ENCODE measurements around the gene PWWP2B. TPM values are rescaled to one million over a fixed set of nuclear protein-coding genes. Genes with fewer than 3 reads are reported as not detected.

PWWP2B gene
- total RNA-seq, 1 experiment from 2014 or later = 10.0 TPM

DNA sequence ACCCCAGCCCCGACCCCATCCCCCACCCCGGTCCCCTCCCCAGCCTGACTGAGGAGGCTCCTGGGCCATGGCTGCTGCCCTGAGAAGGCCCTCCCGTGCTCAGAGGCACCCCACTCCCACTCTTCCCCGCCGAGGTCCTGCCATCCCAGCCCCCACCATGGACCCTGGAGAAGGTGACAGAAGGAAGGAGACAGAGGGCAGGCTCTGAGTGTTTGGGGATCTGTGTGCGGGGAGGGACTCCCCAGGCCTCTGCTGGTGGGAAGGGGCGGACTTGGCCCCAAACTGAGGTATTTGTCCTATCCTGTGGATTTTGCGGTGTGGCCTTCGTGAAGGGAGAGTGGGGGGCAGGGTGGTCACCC is 53.4 kb downstream of the PWWP2B start:
- H3K27me3 Mint-ChIP-seq (ENCODE audit: insufficient read depth, unreplicated experiment) = no peaks in the 10 kb centered on the region
- no peaks in the 10 kb centered on the region for H3K9me3 Mint-ChIP-seq (ENCODE audit: unreplicated experiment)
- intact Hi-C loops (cut with micrococcal nuclease) = no loop called here
- no peak overlapping the region for H3K27ac Mint-ChIP-seq (ENCODE audit: low read depth, unreplicated experiment)
- POLR2A ChIA-PET = no interaction called here
- DNase-seq (ENCODE audit: unreplicated experiment) = no peak
- TF ChIP-seq, protein P1, sequence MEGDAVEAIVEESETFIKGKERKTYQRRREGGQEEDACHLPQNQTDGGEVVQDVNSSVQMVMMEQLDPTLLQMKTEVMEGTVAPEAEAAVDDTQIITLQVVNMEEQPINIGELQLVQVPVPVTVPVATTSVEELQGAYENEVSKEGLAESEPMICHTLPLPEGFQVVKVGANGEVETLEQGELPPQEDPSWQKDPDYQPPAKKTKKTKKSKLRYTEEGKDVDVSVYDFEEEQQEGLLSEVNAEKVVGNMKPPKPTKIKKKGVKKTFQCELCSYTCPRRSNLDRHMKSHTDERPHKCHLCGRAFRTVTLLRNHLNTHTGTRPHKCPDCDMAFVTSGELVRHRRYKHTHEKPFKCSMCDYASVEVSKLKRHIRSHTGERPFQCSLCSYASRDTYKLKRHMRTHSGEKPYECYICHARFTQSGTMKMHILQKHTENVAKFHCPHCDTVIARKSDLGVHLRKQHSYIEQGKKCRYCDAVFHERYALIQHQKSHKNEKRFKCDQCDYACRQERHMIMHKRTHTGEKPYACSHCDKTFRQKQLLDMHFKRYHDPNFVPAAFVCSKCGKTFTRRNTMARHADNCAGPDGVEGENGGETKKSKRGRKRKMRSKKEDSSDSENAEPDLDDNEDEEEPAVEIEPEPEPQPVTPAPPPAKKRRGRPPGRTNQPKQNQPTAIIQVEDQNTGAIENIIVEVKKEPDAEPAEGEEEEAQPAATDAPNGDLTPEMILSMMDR (IDR thresholded peaks at IDR 0.05; ENCODE audit: unreplicated experiment) = no peak
- H3K4me1 Mint-ChIP-seq (ENCODE audit: insufficient read depth, unreplicated experiment) = peaks cover 25% of the 10 kb centered on the region
- no peak overlapping the region for H3K4me3 Mint-ChIP-seq (ENCODE audit: unreplicated experiment)
- BruUV-seq (replicated peaks) = no TSS peak
- CTCF ChIA-PET = interaction anchor here (1.3 kb wide), 1 partner anchor 52 kb away, joined by 6 read pairs; no protein-coding TSS in a partner anchor
- peaks cover 7% of the 10 kb centered on the region for H3K36me3 Mint-ChIP-seq (ENCODE audit: insufficient read depth, unreplicated experiment)

DNA sequence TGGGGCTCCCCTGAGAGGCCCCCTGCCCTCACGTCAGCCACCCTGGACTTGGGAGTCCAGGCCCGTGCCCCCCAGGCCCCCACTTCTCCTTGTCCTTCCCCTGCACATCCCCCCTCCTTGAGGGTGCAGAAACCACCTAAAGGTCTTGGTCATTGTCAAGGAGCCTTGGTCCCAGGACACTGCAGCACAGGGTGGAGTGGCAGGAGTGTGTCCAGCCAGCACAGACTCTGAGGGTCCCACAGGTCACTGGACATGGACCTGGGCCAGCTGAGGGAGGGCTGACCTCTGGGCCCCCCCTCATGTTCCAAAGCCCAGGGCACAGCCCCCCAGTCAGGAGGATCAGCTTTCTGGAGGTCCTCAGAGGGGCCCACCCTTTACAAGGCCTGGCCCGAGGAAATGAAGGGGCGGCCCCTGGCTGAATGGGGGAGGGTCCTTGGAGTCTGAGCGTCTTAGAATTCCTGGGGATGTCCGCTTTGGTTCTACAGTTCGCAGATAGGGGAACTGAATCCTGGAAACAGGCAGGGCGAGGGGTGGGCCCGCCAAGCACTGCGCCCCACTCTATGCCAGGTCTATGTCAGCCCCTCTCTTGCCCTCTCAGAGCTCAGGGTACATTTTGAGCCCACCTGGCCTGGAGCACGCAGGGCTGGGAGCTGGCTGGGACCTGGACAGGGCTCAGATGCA is 54.0 kb downstream of the PWWP2B start:
- H3K9me3 Mint-ChIP-seq (ENCODE audit: unreplicated experiment) = no peaks in the 10 kb centered on the region
- peaks cover 25% of the 10 kb centered on the region for H3K4me1 Mint-ChIP-seq (ENCODE audit: insufficient read depth, unreplicated experiment)
- POLR2A ChIA-PET = interaction anchor here (0.7 to 1.1 kb wide), 3 partner anchors 26 to 220 kb away, joined by 3 to 5 read pairs (median 4); no protein-coding TSS in a partner anchor
- H3K36me3 Mint-ChIP-seq (ENCODE audit: insufficient read depth, unreplicated experiment) = peaks cover 7% of the 10 kb centered on the region
- DNase-seq (ENCODE audit: unreplicated experiment) = no peak
- no peak overlapping the region for H3K27ac Mint-ChIP-seq (ENCODE audit: low read depth, unreplicated experiment)
- intact Hi-C loops (cut with micrococcal nuclease) = no loop called here
- no TSS peak for BruUV-seq (replicated peaks)
- no peak overlapping the region for H3K4me3 Mint-ChIP-seq (ENCODE audit: unreplicated experiment)
- no peaks in the 10 kb centered on the region for H3K27me3 Mint-ChIP-seq (ENCODE audit: insufficient read depth, unreplicated experiment)
- CTCF ChIA-PET = interaction anchor here (0.6 to 1.3 kb wide), 3 partner anchors 10 to 63 kb away, joined by 3 to 6 read pairs (median 5); no protein-coding TSS in a partner anchor
- TF ChIP-seq, protein P1 (IDR thresholded peaks at IDR 0.05; ENCODE audit: unreplicated experiment) = no peak

DNA sequence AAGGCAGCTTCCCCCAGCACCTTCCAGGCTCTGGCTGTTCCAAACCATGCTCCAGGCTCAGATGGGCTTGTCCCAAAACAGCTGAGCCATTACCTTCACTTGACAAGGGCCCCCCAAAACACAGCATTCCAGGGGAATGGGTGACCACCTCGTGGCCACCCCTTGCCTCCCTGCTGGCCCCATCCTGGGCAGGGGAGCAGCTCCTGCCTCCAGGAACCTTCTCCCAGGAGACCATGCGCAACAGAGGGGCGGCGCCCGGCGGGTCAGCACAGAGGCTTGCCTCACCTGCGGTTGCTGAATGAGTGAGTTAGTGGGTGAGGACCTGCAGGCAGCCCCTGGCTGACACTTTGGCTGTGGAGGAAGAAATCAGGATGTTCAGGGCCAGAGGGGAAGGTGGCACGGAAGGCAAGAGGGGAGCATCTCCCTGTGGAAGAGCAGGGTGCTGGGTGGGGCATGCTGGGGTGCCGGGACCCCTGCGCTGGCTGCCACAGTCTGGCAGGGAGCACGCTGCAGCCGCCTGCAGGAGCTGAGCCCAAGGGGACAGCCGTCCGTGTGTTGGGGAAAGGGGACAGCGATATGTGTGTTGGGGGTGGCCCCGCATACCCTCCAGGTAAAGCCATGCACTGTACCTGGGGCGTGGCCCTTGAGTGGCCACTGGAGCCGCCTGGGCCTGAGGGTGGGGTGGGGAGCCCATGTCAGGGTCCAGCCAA is 54.7 kb downstream of the PWWP2B start:
- no peak overlapping the region for H3K27ac Mint-ChIP-seq (ENCODE audit: low read depth, unreplicated experiment)
- peaks cover 20% of the 10 kb centered on the region for H3K4me1 Mint-ChIP-seq (ENCODE audit: insufficient read depth, unreplicated experiment)
- H3K36me3 Mint-ChIP-seq (ENCODE audit: insufficient read depth, unreplicated experiment) = peaks cover 7% of the 10 kb centered on the region
- TF ChIP-seq, protein P1 (IDR thresholded peaks at IDR 0.05; ENCODE audit: unreplicated experiment) = no peak
- POLR2A ChIA-PET = interaction anchor here (0.7 to 1.1 kb wide), 3 partner anchors 27 to 221 kb away, joined by 3 to 5 read pairs (median 4); no protein-coding TSS in a partner anchor
- BruUV-seq (replicated peaks) = no TSS peak
- intact Hi-C loops (cut with micrococcal nuclease) = no loop called here
- no peaks in the 10 kb centered on the region for H3K9me3 Mint-ChIP-seq (ENCODE audit: unreplicated experiment)
- DNase-seq (ENCODE audit: unreplicated experiment) = peak; percentile 35
- no peaks in the 10 kb centered on the region for H3K27me3 Mint-ChIP-seq (ENCODE audit: insufficient read depth, unreplicated experiment)
- CTCF ChIA-PET = interaction anchor here (0.6 to 1.4 kb wide), 8 partner anchors 9 to 681 kb away, joined by 3 to 8 read pairs (median 4); no protein-coding TSS in a partner anchor
- no peak overlapping the region for H3K4me3 Mint-ChIP-seq (ENCODE audit: unreplicated experiment)

DNA sequence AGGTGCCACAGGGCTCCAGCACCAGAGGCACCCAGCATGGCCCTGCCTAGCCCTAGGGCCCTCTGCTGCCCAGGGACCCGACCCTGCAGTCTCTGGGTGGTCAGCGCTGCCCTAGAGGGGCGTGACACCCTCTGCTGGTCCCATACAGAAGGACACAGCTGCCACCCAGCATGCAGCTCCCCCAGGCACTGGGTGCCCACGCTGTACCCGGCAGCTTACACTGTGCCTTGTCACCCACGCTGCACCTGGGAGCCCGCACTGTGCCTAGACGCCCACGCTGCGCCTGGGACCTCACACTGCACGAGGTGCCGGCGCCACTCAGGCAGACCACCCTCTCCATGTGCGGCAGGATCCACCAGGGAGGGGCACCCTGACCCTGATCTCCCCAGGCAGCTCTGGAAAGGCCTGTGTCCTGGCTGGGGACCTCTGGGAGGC is 55.2 kb downstream of the PWWP2B start:
- H3K27me3 Mint-ChIP-seq (ENCODE audit: insufficient read depth, unreplicated experiment) = no peaks in the 10 kb centered on the region
- DNase-seq (ENCODE audit: unreplicated experiment) = no peak
- H3K4me1 Mint-ChIP-seq (ENCODE audit: insufficient read depth, unreplicated experiment) = peaks cover 17% of the 10 kb centered on the region
- ChIA-PET CTCF (interaction anchor here (0.6 to 1.4 kb wide), 6 partner anchors 29 to 681 kb away, joined by 3 to 8 read pairs (median 4); no protein-coding TSS in a partner anchor), POLR2A (no interaction called here)
- no peaks in the 10 kb centered on the region for H3K9me3 Mint-ChIP-seq (ENCODE audit: unreplicated experiment)
- intact Hi-C loops (cut with micrococcal nuclease) = no loop called here
- no peak overlapping the region for H3K4me3 Mint-ChIP-seq (ENCODE audit: unreplicated experiment)
- H3K27ac Mint-ChIP-seq (ENCODE audit: low read depth, unreplicated experiment) = no peak overlapping the region
- TF ChIP-seq, protein P1 (IDR thresholded peaks at IDR 0.05; ENCODE audit: unreplicated experiment) = no peak
- peaks cover 7% of the 10 kb centered on the region for H3K36me3 Mint-ChIP-seq (ENCODE audit: insufficient read depth, unreplicated experiment)
- no TSS peak for BruUV-seq (replicated peaks)

Measured in MCF 10A (cell line).